HCEC 1CT (cell line): ENCODE measurements around the gene CEP112.
"Not testable (repeated sequence)": the region's sequence is repeated elsewhere in the genome, so short reads cannot be mapped to it uniquely, and the experiment has no call there.

Experiments
- DNase-seq: peaks from one replicate; pipeline ENCODE4 v3.0.0-alpha.2; 2017

CEP112 gene

DNA sequence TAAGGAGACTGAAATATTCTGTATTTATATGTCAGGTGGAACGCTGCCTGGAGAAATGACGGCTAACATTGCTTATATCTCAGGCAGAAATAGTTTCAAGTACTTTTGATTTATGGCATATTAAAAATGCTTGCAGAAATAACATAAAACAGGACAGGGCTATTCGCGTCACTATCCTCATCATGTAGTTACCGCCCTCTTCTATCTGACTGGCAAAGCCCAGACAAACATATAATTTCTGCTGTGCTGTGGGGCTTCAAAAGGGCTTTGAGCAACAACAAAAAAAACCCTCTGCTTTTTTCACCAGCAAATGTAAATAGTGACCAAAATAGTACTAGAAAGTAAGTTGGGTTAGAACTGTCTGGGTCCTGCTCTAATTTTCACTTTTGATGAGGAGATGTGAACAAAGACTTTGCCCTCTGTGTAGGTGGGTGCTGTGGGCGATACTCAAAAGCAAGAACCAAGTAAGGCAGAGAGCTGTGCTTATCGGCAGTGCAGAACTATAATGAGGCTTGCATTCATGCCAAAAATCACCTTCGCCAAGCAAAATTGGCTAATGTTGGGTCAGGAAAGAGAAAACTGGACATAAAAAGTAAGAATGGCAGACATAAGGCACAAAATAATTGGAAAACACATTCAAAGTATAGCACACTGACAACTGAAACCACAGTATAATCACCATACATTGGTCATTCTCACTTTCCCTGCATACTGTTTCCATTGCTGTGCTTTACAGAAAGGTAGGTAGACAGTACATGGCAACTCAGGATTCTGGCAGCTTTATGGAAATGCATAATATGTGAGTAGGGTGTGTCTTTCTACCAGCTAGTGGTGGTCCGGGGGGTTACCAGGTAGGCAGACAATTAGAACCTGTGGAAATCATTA, 479.3 kb downstream of the CEP112 start:
- DNase-seq = no peak

DNA sequence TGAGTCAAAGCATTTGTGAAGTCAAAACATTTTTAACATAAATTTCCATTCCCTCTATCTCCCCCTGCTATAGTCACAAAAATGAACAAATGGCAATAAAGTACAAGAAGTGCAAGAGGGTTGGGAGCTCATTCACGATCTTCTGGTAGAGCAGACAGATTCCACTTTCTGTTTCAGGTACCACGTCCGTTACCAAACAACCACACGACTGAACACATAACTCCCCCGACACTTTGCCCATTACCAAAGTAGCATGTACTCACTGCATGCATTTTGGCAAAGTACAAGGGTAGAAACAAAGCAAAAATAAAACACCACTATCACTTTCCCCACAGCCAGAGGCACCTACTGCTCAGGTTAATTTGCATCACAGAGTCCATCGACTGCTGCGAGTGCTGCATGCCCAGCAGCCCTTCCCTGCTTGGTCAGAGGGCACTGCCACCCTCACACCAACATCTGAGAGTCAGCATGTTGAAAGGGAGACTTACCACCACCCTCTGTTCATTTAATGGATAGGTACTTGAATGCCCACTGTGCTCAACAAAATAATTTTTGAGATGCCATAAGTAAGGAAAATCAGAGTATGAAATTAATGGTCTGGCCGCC, 480.2 kb downstream of the CEP112 start:
- no peak for DNase-seq

DNA sequence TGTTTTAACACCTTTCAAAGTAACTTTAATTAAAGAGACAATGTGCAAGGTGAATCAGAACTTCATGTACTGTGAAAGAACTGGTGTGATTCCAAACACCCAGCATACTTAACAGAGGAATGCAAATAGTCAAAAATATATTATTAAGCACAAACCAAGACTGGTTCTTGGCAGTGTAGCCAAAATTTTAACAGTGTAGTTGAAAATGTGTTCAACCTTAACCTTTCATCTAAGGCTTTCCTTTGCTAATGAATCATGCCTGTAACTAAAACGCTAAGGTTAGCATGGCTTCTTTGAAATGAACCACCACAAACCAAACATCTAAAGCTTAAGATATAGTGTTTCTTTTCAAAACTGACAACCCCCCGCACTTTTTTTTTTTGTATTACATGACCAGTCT, 484.2 kb downstream of the CEP112 start:
- DNase-seq = no peak

DNA sequence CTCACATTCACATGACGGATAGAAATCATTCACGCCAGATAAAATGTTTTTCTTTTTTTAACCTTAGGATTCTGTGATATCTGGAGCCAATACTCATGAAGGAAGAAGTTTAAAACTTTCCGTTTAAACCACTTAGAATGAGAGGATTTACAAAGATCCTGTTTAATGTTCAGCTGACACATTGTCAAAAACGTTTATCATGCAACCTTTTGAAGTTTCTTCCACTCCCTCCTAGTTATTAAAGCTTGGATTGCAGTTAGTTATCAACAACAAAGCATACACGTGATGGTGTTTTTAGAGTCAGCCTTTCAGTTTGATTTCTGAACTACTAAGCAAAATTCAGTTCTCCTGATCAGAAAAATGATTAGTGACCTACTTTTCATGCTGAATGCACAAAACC, 487.2 kb downstream of the CEP112 start:
- DNase-seq = no peak

DNA sequence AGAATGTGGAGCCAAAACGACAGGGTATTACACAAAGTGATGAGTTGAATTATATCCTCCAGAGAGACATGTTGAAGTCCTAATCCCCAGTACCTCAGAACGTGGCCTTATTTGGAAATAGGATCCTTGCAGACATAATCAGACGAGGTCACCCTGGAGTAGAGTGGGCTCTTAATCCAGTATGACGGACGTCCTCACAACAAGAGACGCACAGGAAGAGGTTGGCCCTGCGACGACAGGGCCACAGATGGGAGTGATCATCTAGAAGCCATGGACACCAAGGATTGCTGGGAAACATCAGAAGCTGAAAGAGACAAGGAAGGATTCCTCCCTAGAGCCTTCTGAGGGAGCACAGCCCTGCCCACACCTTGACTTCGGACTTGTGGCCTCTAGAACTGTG, 488.0 kb downstream of the CEP112 start:
- no peak for DNase-seq

DNA sequence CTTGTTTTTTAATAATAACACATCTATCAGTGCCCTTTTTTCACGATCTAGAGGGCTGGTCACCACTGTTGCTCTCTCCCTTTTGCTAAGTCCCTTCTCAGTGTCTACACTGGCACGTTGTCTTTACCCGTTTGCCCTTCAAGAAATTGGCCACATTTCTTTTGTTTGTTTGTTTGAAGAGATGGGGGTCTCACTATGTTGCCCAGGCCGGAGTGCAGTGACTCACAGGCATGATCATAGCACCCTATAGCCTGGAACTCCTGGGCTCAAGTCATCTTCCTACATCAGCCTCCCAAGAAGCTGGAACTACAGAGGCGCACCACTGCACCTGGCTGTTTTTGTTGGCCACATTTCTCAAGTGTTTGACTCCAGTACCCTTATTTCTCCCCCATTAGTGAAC, 492.5 kb downstream of the CEP112 start:
- DNase-seq = no peak

DNA sequence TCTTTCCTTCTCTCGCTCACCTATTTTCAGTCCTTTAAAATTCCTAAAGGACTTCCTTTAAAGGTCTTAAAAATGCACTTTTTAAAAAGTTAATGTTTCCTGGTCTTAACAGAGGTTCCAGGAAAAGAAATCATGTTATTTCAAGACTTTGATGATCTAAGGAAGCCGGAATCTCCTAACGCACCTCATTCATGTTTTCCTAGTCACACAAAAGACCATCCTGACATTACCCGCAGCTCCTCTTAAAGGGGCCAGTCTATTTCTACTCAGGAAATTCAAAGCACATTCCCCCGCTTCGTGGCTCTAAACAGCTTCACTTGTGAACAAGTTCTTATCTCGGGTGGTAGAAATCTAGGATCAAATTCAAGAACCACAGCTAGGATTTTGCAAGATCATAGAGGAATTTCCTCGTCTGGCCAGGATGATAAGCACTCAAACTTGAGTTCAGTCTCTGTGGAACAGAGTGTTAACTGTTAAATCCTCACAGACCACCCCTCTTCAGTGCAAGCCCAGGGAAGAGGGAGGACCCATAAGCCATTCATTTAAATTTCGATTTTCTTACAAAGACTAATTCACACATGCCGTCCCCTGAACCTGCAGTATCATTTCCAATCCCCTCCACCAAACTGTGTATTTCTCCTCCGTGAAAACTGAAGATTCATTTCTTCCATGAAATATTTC, 493.4 kb downstream of the CEP112 start:
- no peak for DNase-seq

DNA sequence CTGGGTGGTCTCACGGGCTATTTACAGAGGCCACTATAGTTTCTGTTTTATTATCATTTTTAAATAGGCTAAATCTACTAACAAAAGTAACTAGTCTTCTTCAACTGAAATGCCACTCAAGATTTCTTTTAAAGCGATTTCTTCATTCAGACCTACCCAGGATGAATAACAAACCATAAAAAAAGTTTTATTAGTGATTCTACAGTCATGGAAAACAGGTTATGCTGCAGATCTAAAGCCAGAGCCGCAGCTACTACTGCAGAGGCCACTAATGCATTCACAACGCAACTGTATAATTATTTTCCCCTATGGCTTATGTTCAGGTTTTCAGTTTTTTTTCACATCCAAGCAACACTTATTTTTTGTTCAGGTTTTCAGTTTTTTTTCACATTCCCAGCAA, 494.3 kb downstream of the CEP112 start:
- no peak for DNase-seq

DNA sequence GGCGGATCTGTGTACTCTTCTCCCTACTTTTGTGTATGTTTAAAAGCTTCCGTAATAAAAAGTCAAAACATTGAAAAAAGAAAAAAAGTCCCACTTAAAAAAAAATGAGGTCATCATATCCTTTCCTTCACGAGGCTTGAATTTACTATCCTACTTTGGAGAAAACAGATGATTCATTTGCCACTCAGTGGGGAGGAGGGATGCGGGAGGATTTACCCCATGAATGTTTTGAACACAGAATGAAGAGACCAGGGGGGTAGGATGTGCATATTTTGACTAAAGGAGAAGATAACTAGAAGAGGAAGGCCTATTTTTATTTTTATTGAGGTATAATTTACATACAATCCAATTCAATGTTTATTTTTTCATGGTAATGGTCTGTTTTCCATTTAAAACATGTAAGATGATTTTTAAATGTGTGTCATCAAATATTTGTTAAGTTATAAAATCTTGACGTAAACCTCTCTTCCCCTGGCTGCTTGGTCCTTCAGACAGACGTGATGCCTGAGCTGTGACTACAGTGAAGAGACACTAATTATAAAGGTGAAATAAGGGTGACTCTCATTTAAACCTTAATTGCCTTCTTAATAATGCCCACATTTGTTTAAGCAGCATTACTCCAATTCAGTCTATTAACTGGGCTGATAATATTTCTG, 495.1 kb downstream of the CEP112 start:
- peak; percentile 71 for DNase-seq

DNA sequence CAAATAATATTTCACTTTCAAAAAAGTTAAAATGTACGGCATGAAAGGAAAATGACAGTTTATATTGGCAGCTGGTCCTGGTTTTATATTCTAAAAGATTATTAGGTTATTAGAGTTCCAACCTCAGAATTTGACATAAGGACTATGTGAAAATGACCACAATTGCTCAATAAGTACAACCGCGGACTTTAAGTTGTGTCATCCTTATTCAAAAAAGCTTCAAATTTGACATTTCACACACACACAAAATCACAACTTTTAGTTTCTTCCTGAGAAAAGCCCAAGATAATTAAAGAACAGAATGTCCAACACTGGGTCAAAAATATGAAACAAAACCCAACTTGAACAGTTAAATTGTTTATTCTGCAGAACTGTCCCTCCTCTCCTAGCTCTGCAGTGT, 497.3 kb downstream of the CEP112 start:
- DNase-seq = peak; percentile 4

DNA sequence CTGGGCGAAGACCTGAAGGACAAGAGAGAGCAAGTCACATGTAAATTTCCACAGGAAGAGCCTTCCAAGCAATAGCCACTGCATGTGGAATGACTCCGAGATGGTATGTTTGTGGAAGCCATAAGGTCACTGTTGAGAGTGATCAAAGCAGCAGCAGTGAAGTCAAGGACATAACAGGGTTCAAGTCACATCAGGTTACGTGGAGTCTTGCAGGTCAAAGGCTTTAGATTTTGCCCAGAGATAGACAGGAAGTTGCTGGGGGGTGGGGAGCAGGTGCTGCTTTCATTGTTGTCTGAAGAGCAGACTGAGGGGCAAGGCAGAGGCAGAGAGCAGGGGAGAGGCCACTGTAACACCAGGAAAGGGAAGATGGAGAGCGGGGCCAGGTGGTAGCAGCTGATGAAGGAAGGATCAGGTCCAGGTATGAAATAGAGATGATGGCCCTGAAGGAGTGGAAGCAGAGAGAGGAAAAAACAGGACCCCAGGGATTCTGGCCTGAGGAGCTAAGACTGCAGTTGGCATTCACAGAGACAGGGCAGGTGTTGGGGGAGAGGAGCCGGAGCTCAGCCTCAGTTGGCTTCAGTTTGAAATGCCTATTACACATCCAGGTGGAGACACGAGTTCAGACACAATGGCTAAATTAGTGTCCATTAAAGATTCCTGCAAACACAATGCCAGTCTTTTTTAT, 501.2 kb downstream of the CEP112 start:
- no peak for DNase-seq

DNA sequence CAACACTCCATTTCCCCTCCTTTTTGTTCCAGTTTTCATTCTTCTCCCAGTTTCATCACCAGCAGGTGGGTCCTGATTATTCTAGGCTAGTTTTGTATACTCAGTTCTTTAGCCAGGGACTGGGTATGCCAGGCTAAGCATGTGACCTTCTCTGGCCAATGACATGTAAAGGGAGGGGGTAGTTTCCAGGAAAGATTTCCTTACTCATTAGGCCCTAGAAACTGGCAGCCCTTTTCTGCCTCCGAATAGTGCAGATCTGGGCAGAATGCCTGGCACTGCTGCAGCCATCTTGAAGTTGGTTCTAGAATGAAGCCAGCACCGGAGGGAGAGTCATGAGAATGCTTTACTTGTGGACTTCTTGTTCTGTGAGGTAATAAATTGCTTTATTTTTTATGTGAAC, 503.6 kb downstream of the CEP112 start:
- DNase-seq = no peak

DNA sequence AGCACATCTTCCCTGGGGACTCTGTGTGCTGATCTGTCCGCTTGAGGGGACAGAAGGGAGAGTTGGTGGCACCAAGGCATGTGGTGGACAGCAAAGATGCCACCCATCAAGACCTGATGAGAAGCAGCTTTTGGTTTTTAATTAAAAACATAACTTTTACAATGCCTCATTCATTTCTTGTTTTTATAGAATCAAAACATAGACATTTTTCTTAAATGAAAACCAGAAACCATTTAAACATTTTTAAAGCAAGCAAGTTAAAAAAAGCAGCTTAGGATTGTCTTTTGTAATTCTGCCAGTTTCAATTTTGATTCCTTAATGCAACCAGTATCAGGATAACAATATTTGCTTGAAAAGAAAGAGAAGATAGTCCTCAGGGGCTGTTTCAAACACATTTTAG, 506.8 kb downstream of the CEP112 start:
- DNase-seq = no peak

DNA sequence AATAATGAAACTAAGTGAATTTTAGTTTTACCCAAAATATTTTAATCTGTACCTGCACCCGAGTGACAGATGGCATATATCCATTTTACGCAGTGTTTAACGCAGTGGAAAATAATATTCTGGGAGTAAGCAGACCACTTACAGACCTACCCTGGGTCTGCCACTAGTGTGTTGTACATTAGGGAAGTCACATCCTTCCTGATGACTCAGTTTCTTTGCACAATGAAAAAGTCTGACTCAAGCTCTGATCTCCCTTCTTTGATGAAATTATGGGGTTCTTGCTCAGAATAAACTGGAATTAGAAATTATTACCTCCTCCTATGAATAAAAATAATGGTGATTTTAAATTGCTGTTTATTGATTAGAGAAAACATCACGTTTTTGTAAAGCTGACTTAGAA, 507.3 kb downstream of the CEP112 start:
- DNase-seq = peak; percentile 38

DNA sequence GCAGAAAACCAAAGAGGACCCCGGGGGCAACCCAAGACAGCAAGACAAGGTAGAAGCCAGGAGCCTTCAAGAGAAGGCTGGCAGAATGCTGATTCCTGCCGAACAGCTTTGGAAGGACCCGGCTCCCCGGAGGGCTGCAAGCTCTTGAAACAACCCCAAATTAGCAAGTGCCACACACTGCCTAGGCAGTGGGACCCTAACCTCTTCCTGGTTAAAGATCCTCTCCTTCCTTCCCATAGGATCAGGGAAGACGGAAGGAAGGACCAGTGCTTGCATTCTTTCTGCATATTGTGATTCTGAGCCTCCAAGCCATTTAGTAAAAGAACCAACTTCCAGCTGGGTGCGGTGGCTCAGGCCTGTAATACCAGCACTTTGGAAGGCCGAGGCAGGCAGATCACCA, 508.5 kb downstream of the CEP112 start:
- DNase-seq = no peak

DNA sequence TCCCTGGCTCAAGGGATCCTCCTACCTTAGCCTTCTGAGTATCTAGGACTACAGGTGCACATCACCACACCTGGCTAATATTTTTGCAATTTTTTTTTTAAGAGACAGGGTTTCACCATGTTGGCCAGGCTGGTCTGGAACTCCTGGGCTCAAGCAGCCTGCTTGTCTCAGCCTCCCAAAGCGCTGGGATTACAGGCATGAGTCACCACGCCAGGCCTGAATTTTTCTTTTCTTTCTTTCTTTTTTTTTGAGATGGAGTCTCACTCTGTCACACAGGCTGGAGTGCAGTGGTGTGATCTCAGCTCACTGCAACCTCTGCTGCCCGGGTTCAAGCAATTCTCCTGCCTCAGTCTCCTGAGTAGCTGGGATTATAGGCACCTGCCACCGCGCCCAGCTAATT, 510.2 kb downstream of the CEP112 start:
- not testable (repeated sequence) for DNase-seq

DNA sequence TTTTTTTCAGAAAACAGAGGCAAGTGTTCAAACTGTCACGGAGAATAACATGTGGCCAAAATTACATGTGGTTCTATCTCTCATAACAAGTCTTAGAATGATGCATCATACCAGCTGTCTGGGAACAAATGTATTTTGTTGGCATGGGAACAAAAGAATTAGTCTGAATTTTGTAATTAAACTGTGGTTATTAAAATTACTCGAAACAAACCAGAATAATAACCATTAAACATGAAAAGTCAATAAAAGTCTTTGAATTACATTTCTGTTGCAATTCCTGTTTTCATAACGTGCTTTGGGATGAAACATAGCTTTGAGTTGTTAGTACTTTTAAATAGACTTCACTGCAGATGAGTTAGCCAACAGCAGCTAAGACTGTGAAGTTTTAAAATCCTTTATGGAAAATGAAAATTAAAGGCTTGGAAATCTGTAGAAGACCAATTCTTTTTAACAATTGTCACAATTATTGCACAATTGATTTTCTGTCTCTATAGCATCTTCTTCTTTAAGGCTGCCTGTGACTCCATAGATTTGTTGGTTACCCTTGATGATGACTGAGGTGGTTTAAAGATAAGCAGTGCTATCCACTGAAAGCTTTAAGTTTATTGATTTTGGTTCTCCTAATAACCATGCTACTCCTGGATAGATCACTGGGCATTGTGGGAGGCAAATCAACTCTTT, 512.6 kb downstream of the CEP112 start:
- DNase-seq = no peak

DNA sequence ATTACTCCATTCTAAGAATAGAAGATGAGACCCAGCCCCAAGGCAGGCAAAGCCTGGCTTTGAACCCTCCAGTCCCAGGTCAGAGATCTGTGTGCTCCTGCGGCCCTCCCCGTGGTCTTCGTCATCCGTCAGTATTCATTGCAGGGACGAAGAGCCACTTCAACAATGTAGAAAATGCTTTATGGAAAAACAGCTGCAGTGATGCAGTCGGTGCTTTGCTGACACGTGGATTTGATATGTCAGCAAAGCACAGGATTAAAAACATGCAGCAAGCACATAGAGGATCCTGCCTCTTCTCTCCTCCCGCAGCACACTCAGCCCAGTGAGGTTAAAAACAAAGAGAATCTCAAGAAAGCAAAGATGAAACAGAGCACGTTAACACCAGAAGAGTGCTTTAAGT, 513.4 kb downstream of the CEP112 start:
- DNase-seq = no peak

DNA sequence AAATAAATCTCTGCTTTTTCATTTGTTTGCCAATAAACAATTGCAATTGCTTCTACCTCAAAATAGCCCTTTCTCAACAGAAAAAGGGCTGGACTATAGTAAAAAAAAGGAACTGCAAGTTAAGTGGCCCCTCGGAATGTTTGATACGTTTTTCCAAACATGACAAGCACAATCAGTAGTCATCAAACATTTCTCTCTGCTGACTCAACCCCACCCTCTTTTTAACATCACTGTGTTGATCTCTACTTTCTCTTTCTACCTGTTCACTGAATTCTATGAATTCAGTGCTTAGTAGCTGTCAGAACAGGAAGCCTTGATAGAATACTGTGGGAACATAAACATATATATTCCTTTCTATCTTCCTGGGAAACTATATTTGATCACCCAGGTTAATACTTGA, 514.0 kb downstream of the CEP112 start:
- DNase-seq = peak; percentile 54

DNA sequence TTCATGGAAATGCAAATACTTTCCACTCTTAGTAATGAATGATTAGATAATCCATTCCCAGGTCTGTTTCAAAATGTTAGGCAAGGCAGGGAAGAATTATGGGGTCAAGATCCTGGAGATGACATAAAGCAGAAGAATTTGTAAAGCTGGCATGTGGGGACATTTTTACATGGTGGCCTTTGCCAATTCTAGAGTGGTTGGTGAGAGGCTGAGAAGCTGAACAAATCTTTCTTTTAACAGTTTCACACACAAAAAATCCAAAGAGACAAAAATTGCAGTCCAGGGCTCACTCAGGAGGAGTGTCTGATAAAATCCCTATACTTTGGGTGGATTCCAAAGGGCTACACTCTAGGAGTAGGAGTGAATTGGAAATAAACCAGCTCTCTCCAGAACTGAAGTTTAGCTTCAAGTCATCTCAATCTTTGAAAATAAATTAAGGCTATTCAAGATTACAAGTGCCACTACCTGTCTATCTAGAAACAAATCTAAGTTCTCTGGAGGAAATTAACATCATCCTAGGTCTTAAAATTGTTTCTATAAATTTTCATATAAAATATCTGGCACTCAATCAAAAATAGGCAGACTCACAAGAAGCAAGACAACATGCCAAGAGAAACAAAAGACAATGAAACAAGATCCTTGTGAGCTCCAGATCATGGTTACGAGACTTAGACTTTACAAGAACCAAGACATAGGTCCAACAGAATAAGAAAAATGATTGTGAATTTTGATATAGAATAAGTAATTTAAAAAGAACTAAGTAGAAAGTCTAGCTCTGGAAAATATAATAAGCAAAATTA, 517.5 kb downstream of the CEP112 start:
- DNase-seq = no peak

DNA sequence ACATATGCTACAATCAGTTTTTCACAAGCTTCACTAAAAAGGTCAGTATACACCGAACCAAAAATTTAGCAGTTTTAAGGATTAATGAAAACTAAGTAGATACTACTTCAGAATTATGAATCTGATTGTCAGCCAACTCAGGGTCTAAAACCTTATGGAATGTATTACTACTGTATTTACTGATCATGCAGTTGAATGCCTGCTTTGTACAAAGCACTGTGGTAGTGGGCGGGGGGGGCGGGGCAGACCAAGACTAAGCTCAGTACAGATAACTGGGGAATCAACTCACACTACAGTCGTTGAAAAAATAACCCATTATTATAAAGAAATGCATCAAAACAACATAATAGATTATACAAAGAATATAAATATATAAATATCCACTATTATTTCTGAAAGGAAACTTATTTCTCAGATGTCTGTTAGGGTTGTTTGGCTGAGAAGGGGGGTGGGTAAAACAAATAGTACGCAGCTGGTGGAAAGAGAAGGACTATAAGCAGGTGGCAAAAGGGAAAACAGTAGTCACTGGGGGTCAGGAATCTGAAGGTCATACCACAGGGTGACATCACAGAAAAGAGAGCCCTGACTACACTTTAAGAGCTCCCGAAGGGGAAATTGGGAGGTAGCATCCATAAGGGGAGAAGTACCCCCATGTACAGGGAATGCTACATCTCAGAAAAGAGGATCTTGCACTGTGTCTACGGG, 521.1 kb downstream of the CEP112 start:
- DNase-seq = no peak
